GM13976 (cell line): ENCODE results near the gene TSHZ2.

ENCODE experiments used
- DNase-seq: peaks from one replicate; pipeline ENCODE4 v3.0.0; 2012; ENCODE audit warnings: low spot score
- CTCF ChIP-seq: IDR thresholded peaks from 2 replicates; pipeline ENCODE4 v1.5.1; 2012; ENCODE audit warnings: borderline replicate concordance, mild to moderate bottlenecking; ENCODE audit not compliant: insufficient read depth; ENCODE audit errors: extremely low read depth, missing control alignments, control extremely low read depth
- in situ Hi-C: fragments of 300-500 bp; cut with MboI; formaldehyde crosslinking; loops from one replicate; pipeline ENCODE4 v1.12.0; 2022; ENCODE audit warnings: low sequenced_read_pairs, mixed read lengths, inconsistent platforms; ENCODE audit not compliant: unreplicated experiment

Gene TSHZ2

GRCh38 chr20:53231061-53231460 is 258.9 kb downstream of the TSHZ2 start:
- in situ Hi-C loops = no loop called here
- TF ChIP-seq CTCF = no peak
- DNase-seq = no peak

GRCh38 chr20:53237461-53237860 is 265.3 kb downstream of the TSHZ2 start:
- in situ Hi-C loops = no loop called here
- no peak for TF ChIP-seq CTCF
- no peak for DNase-seq

- TF ChIP-seq CTCF = no peak
- DNase-seq = no peak
- in situ Hi-C loops = no loop called here
These were observed 266.0 kb downstream of the TSHZ2 start for GRCh38 chr20:53238121-53238660.

GRCh38 chr20:53243152-53243551 is 271.0 kb downstream of the TSHZ2 start:
- in situ Hi-C loops = no loop called here
- no peak for TF ChIP-seq CTCF
- no peak for DNase-seq

- no peak for DNase-seq
- in situ Hi-C loops = no loop called here
- no peak for TF ChIP-seq CTCF
These were observed 272.6 kb downstream of the TSHZ2 start for GRCh38 chr20:53244711-53245110.

- no peak for DNase-seq
- in situ Hi-C loops = no loop called here
- TF ChIP-seq CTCF = no peak
These were observed 273.4 kb downstream of the TSHZ2 start for GRCh38 chr20:53245574-53245973.
